ENCODE measurements around the gene TTLL3. TPM values are rescaled to one million over a fixed set of nuclear protein-coding genes. Genes with fewer than 3 reads are reported as not detected.

The TTLL3 gene
- total and polyA plus RNA-seq, 2 of the 8 experiments (the other 6 are each of a cell fraction or from before 2014, with no cell fraction given), result 5.9 to 8.9 TPM

GRCh38 chr3:9778143-9779074, 31.7 kb upstream of the TTLL3 start (continued):
- TF ChIP-seq RAD21 (IDR thresholded peaks at IDR 0.05 in 1 of 2, conservative IDR thresholded peaks at IDR 0.05 in 1 of 2; ENCODE audit: low read depth in 2 of 2, low read length in 2 of 2), result no peak

All from H1 (cell line).